ENCODE measurements around the gene ZNF81.
"Not testable (repeated sequence)": the region's sequence is repeated elsewhere in the genome, so short reads cannot be mapped to it uniquely, and the experiment has no call there.

The ZNF81 gene

DNA sequence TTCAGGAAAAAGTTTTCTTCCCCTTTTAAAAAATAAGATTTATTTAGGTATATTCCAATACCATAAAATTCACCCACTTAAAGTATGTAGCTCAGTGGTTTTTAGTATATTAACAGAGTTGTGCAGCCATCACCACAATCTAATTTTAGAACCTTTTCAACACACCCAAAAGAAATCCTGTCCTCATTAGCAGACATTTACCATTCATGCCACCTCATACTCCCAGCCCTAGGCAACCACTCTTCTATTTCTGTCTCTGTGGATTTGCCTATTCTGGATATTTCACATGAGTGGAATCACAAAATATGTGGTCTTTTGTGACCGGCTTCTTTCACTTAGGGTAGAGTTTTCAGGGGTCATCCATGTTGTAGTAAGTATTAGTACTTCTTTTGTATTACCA is 7.4 kb downstream of the ZNF81 start:
- no peak for DNase-seq (ENCODE audit: low read depth)

- DNase-seq (ENCODE audit: low read depth): no peak
Measured at GRCh38 chrX:47846040-47846439, 9.3 kb downstream of the ZNF81 start.

- DNase-seq (ENCODE audit: low read depth): no peak
Measured at GRCh38 chrX:47849778-47850177, 13.1 kb downstream of the ZNF81 start.

GRCh38 chrX:47850389-47850788 is 13.7 kb downstream of the ZNF81 start:
- DNase-seq (ENCODE audit: low read depth): not testable (repeated sequence)

DNA sequence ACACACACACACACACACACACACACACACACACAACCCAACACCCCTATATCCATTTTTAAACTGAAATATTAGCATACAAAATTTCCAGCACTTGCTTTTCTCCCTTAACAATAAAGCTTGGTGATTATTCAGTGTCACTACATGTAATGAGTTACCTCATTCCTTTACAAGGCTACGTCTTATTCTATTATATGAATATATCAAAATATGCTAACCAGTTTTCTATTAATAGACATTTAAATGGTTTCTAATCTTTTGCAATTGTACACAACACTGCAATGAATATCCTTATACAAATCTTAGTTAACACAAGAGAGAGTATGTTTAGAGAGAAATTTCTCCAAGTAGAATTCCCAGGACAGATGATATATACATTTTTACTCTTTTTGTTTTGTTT is 14.2 kb downstream of the ZNF81 start:
- DNase-seq (ENCODE audit: low read depth): no peak

DNA sequence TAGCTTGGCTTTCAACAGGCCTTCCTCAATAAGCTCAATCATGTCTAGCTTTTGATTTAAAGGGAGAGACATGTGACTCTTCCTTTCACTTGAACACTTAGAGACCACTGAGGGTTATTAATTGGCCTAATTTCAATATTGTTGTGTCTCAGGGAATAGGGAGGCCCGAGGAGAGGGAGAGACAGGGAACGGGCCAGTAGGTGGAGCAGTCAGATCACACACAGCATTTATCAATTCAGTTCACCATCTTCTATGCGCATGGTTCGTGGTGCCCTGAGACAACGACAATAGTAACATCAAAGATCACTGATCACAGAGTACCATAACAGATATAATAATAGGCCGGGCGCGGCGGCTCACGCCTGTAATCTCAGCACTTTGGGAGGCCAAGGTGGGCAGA is 17.8 kb downstream of the ZNF81 start:
- no peak for DNase-seq (ENCODE audit: low read depth)

DNA sequence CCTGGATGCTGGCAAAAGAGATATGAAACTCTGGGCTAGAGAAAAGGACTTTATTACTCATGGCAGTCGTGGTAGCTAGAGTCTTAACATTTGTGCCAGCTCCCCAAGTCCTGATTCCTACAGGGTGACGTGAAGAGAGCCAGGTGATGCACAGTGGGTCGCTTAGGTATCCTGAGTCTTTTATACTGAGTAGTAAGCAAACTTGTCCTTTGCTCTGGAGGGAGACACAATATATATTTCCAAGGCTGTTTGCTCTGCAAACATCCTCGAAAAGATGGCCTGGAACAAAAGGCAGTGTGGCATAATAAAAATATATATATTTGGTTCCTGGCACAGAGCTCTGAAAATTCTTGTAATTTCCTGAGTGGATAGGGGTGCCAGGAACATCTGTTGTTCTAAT is 23.0 kb downstream of the ZNF81 start:
- DNase-seq (ENCODE audit: low read depth): no peak

DNA sequence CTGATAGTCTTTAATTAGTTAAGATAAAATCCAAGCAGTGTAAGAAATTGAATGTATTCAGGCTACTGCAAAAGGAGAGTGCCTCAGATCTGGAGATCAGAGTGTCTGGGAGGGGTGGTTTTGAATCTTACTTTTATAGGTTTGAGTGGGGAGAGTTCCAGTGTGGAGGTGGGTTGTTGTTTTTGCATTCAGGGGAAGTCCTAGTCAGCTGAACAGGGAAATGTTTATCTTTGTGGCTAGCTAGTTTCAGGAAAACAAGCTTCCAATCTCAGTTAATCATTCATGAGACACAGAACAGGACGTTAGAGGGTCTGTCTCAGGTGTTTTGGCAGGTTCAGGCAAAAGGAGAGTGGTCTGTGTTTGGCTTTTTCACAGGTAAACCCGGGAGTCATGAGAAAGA is 26.0 kb downstream of the ZNF81 start:
- DNase-seq (ENCODE audit: low read depth): no peak

DNA sequence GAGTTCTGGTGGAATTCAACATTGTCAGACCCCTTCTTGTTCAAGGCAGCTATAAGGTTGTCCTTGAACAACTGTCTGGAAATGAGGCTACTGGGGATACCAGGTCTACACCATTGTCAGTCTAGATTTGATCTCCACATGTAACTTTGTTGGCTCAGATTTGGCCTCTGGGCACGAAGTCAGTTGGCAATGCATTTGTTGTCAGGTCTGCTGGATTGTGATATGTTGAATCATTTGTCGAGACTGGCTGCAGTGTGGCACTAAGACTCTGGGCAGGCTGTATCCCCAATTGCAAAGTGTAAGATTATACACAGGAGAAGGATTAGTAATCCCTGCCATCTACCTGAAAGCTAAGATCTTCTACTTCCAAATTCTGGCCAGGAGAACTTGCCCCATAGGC is 26.5 kb downstream of the ZNF81 start:
- no peak for DNase-seq (ENCODE audit: low read depth)

DNA sequence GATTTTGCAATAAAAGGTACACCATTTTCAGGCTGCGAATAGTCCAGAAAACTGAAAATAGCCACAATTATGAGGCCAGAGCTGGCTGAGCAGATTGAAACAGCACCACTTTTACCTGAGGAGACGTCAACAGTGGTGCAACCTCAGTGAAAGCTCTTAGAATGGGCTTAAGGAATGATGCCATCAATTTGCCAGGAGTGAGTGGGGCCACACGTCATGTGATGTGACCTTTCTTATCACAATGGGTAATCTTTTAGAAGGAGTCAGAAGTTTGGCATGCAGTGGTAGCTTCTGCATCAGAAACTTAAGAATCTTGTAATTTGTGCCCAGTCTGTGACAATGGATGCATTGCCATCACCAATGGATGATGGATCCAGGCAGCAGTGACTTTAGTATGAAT is 27.6 kb downstream of the ZNF81 start:
- no peak for DNase-seq (ENCODE audit: low read depth)

DNA sequence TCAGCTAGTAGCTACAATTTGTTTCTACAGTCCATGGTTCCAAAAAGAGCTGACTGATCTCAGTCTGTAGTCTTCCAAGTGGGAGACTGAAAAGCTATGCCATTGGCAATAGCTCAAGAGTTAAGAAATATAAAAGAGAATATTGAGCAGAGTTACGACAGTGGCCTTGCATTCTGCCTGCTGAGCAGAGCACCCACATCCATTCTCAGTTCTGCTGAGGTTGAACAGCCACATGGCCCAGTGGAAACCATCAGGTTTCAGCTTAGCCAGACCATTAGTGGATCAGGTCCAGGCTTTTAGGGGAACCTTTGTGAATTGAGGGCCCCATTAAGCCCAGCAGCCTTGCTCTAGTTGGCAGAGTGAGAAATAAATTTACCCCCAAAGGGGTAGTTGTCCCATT is 28.1 kb downstream of the ZNF81 start:
- no peak for DNase-seq (ENCODE audit: low read depth)

DNA sequence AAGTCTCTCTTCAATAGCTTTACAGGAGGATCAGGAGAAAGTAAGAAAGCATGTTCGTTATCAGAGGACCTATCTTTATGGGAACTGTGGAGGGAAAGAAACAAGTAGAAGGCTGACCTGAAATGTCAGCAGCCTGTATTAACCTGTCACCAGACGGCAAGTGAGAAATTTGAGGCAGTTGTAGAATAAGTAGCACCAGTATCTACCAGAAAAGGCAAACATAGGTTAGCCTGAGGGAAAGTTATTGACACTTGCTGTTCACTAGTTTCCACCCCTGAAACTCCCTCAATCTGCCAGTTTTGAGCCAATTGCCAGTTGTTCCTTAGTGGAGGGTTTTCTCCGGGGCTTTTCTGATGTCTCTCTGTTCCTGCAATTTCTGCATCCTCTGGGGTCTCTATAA is 36.4 kb downstream of the ZNF81 start:
- no peak for DNase-seq (ENCODE audit: low read depth)

DNA sequence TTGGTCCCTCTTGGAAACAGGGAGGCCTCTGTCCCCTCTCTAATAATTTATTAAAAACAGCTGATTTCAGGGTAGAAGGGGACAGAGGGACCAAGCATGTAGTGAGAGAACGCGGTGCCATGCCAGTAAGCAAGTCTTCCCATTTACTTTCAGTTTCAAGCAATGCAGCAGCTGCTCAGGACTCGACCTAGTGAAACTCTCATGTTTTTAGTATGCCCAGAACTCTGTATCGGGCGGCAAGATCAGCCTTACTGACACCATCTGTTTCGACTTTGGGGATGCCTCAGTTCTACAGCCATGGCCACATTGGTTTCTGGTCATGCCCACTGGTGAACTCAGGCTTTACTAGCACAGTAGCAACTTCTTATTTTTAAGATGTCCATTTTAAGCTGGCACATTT is 40.6 kb downstream of the ZNF81 start:
- DNase-seq (ENCODE audit: low read depth): no peak

- no peak for DNase-seq (ENCODE audit: low read depth)
Measured at GRCh38 chrX:47878198-47878597, 41.5 kb downstream of the ZNF81 start.

DNA sequence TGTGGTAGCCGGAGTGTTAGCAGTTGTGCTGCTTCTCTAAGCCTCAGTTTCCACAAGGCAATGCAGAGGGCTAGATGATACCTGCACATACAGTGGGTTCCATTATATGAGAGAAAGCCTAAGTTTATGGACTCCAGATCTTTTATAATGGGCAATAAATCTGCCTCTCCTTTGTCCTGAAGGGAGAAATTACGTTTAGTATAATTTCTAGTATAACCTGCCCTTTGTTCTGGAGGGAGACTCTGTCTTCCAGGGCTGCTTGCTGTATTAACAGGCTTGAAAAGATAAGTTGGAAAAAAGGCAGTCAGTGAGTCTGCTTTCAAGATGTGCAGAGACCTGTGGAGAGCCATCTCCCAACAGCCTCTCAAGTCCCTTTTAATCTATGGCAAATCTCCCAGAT is 42.8 kb downstream of the ZNF81 start:
- no peak for DNase-seq (ENCODE audit: low read depth)

DNA sequence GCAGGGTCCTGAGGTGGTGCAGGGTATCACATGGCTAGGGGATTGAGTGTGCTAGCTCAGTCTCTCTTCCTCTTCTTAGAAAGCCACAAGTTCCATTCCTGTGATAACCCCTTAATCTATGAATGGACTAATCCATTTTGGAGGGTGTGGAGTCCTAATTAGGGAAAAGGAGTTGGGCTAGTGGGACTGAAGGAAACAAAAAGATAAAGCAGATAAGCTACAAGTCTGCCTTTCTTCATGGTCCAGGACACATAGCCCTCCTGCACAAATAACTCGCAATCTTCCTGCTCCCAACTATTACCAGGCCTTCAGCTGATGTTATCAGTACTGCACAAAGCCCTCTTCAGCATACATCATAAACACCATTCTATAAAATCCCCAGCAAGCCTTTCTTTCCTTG is 44.2 kb downstream of the ZNF81 start:
- DNase-seq (ENCODE audit: low read depth): no peak

DNA sequence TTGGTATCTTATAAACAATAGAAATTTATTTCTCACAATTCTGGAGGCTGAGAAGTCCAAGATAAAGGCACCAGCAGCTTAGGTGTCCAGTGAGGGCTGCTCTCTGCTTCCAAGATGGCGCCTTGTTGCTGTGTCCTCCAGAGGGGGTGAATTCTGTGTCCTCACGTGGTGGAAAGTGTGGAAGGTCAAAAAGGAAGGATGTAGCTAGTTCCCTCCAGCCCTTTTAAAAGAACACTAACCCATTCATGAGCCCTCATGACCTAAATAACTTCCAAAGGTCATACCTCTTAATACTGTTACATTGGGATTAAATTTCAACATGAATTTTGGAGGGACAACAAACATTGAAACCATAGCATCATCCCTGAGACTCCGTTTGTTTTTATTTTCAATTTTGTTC is 48.8 kb downstream of the ZNF81 start:
- no peak for DNase-seq (ENCODE audit: low read depth)

- DNase-seq (ENCODE audit: low read depth): no peak
Measured at GRCh38 chrX:47898024-47898423, 61.3 kb downstream of the ZNF81 start.

DNA sequence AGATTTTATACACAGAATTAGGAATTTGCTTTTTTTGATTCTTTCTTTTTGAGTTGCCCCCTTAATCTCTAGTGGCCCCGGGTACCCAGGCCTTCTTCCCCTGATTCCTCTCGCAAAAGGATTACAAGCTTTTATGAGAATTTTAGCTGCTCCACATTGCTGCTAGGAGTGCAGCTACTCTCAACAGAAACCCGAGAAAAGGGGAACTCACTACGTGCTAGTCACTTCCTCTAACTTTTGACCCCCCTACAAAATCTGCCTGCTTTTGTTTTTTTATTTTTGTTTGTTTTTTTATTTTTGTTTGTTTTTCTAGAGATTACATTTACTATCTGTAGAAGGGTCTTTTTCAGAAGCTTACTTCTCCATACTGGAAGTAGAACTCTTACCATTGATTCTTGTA is 64.1 kb downstream of the ZNF81 start:
- no peak for DNase-seq (ENCODE audit: low read depth)

DNA sequence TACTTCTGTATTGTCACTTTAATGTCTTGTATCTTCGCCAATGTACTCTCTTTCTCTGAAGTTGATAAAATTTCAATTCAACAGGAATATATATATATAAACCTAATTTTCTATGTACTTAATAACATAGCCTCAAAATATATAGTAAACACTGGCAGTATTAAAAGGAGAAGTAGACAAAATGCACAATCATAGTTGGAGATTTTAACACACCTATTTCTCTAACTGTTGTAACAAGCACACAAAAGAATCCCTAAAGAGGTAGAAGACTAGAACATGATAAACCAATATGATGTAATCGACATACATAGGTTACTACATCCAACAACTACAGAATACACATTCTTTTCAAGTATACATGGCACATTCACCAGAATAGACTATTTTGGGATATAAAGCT is 65.5 kb downstream of the ZNF81 start:
- no peak for DNase-seq (ENCODE audit: low read depth)

DNA sequence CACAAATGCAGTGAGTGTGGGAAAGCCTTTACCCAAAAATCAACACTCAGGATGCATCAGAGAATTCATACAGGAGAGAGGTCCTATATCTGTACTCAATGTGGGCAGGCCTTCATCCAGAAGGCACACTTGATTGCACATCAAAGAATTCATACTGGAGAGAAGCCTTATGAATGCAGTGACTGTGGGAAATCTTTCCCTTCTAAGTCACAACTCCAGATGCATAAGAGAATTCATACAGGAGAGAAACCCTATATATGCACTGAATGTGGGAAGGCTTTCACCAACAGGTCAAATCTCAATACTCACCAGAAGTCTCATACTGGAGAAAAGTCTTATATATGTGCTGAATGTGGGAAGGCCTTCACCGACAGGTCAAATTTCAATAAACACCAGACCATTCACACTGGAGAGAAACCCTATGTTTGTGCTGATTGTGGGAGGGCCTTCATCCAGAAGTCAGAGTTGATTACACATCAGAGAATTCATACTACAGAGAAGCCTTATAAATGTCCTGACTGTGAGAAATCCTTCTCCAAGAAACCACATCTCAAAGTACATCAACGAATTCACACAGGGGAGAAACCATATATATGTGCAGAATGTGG is 79.3 kb downstream of the ZNF81 start:
- DNase-seq (ENCODE audit: low read depth): no peak

GRCh38 chrX:47918274-47918673 is 81.6 kb downstream of the ZNF81 start:
- DNase-seq (ENCODE audit: low read depth): no peak

DNA sequence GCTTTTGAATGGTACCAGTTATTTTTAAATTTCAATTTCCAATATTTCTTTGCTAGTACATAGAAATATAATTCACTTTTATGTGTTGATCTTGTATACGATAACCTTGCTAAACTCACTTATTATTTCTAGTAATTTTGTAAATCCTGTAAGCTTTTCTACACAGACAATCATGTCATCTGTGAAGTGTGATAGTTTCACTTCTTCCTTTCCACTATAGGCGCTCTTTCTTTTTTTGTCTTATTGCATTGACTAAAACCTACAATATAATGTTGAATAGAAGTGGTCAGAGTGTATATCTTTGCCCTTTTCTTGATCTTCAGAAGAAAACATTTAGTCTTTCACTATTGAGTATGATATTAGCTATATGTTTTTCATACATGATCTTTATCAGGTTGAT is 90.5 kb downstream of the ZNF81 start:
- DNase-seq (ENCODE audit: low read depth): no peak

GRCh38 chrX:47931970-47932369 is 95.3 kb downstream of the ZNF81 start:
- DNase-seq (ENCODE audit: low read depth): not testable (repeated sequence)

- no peak for DNase-seq (ENCODE audit: low read depth)
Measured at GRCh38 chrX:47933946-47934345, 97.2 kb downstream of the ZNF81 start.
